ENCODE measurements around the gene WFIKKN1. TPM values are rescaled to one million over a fixed set of nuclear protein-coding genes. Genes with fewer than 3 reads are reported as not detected.

The WFIKKN1 gene
- total and polyA plus RNA-seq, 2 of the 13 experiments (the other 11 are each of a cell fraction or from before 2014, with no cell fraction given): 1.7 to 4.9 TPM

DNA sequence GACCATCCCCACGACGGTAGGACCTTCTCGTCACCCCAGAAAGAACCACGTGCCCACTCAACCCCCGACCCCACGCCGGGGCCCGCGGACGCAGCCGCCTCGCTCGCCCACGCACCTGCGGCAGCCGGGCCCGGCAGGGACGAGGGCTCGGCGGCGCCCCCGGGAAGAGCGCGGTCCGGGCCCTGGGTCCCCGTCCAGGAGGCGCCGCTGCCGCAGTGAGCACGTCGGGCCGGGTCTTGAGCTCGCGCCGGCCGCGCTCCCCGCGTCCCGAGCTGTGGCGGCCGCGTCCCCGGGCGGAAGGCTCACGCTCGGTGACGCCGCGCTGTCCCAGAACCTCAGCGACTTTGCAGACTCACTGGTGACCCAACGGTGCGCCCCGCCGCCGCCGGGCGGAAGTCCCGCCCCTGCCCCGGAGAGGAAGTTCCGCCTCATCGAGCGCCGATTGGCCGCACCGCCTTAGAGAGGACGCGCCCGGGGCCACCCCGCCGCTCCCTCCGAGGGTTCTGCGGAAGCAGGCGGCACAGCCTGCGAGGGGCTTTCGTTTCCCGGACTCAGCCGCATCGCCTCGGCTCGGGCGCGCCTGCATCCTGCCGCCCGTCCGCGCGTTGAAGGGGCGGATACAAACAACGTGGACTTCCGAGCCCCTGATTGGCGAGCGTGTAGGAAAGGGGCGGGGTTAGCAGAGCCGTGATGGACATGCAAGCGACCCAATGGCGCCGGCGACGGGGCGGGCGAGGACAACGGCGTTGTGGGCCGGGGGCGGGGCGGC lies 41.7 kb upstream of the WFIKKN1 start (continued):
- TF ChIP-seq ZNF543 (CRISPR knock-in tag; IDR thresholded peaks at IDR 0.05) (peak; percentile 88; the same call in 1 of the 2 replicates), ZNF234 (CRISPR knock-in tag; conservative IDR thresholded peaks at IDR 0.05) (no peak), RFX5 (IDR thresholded peaks at IDR 0.05; ENCODE audit: low read depth, low read length) (no peak), SNRNP70 (IDR thresholded peaks at IDR 0.05; ENCODE audit: low read depth, low read length) (no peak), ZSCAN29 (CRISPR knock-in tag; conservative IDR thresholded peaks at IDR 0.05) (no peak), CEBPG (CRISPR knock-in tag; IDR thresholded peaks at IDR 0.05) (no peak), GTF2F1 (IDR thresholded peaks at IDR 0.05; ENCODE audit: low read length) (no peak), ELF4 (CRISPR knock-in tag; IDR thresholded peaks at IDR 0.05; ENCODE audit: borderline replicate concordance) (no peak; the same call in 1 of the 2 replicates), ZMYM3 (CRISPR knock-in tag; IDR thresholded peaks at IDR 0.05) (no peak), PHF21A (CRISPR knock-in tag; IDR thresholded peaks at IDR 0.05) (no peak)
- TF ChIP-seq, protein P1, sequence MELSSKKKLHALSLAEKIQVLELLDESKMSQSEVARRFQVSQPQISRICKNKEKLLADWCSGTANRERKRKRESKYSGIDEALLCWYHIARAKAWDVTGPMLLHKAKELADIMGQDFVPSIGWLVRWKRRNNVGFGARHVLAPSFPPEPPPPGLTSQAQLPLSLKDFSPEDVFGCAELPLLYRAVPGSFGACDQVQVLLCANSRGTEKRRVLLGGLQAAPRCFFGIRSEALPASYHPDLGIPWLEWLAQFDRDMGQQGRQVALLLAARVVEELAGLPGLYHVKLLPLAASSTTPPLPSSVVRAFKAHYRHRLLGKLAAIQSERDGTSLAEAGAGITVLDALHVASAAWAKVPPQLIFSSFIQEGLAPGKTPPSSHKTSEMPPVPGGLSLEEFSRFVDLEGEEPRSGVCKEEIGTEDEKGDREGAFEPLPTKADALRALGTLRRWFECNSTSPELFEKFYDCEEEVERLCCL (CRISPR knock-in tag; IDR thresholded peaks at IDR 0.05; ENCODE audit: borderline replicate concordance): no peak
- TF ChIP-seq, protein P2, sequence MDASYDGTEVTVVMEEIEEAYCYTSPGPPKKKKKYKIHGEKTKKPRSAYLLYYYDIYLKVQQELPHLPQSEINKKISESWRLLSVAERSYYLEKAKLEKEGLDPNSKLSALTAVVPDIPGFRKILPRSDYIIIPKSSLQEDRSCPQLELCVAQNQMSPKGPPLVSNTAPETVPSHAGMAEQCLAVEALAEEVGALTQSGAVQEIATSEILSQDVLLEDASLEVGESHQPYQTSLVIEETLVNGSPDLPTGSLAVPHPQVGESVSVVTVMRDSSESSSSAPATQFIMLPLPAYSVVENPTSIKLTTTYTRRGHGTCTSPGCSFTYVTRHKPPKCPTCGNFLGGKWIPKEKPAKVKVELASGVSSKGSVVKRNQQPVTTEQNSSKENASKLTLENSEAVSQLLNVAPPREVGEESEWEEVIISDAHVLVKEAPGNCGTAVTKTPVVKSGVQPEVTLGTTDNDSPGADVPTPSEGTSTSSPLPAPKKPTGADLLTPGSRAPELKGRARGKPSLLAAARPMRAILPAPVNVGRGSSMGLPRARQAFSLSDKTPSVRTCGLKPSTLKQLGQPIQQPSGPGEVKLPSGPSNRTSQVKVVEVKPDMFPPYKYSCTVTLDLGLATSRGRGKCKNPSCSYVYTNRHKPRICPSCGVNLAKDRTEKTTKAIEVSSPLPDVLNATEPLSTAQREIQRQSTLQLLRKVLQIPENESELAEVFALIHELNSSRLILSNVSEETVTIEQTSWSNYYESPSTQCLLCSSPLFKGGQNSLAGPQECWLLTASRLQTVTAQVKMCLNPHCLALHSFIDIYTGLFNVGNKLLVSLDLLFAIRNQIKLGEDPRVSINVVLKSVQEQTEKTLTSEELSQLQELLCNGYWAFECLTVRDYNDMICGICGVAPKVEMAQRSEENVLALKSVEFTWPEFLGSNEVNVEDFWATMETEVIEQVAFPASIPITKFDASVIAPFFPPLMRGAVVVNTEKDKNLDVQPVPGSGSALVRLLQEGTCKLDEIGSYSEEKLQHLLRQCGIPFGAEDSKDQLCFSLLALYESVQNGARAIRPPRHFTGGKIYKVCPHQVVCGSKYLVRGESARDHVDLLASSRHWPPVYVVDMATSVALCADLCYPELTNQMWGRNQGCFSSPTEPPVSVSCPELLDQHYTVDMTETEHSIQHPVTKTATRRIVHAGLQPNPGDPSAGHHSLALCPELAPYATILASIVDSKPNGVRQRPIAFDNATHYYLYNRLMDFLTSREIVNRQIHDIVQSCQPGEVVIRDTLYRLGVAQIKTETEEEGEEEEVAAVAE (CRISPR knock-in tag; IDR thresholded peaks at IDR 0.05; ENCODE audit: borderline replicate concordance): no peak
- TF ChIP-seq, protein P3, sequence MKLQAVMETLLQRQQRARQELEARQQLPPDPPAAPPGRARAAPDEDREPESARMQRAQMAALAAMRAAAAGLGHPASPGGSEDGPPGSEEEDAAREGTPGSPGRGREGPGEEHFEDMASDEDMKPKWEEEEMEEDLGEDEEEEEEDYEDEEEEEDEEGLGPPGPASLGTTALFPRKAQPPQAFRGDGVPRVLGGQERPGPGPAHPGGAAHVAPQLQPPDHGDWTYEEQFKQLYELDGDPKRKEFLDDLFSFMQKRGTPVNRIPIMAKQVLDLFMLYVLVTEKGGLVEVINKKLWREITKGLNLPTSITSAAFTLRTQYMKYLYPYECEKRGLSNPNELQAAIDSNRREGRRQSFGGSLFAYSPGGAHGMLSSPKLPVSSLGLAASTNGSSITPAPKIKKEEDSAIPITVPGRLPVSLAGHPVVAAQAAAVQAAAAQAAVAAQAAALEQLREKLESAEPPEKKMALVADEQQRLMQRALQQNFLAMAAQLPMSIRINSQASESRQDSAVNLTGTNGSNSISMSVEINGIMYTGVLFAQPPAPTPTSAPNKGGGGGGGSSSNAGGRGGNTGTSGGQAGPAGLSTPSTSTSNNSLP (IDR thresholded peaks at IDR 0.05; ENCODE audit: low read depth, low read length): no peak
- TF ChIP-seq, protein P4, sequence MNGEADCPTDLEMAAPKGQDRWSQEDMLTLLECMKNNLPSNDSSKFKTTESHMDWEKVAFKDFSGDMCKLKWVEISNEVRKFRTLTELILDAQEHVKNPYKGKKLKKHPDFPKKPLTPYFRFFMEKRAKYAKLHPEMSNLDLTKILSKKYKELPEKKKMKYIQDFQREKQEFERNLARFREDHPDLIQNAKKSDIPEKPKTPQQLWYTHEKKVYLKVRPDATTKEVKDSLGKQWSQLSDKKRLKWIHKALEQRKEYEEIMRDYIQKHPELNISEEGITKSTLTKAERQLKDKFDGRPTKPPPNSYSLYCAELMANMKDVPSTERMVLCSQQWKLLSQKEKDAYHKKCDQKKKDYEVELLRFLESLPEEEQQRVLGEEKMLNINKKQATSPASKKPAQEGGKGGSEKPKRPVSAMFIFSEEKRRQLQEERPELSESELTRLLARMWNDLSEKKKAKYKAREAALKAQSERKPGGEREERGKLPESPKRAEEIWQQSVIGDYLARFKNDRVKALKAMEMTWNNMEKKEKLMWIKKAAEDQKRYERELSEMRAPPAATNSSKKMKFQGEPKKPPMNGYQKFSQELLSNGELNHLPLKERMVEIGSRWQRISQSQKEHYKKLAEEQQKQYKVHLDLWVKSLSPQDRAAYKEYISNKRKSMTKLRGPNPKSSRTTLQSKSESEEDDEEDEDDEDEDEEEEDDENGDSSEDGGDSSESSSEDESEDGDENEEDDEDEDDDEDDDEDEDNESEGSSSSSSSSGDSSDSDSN (CRISPR knock-in tag; IDR thresholded peaks at IDR 0.05): peak; percentile 2; the same call in 1 of the 2 replicates
- TF ChIP-seq, protein P5, sequence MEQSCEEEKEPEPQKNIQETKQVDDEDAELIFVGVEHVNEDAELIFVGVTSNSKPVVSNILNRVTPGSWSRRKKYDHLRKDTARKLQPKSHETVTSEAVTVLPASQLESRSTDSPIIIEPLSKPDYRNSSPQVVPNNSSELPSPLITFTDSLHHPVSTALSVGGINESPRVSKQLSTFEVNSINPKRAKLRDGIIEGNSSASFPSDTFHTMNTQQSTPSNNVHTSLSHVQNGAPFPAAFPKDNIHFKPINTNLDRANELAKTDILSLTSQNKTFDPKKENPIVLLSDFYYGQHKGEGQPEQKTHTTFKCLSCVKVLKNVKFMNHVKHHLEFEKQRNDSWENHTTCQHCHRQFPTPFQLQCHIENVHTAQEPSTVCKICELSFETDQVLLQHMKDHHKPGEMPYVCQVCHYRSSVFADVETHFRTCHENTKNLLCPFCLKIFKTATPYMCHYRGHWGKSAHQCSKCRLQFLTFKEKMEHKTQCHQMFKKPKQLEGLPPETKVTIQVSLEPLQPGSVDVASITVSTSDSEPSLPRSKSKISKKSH (CRISPR knock-in tag; IDR thresholded peaks at IDR 0.05; ENCODE audit: borderline replicate concordance): no peak; the same call in 1 of the 2 replicates
- TF ChIP-seq, protein P6, sequence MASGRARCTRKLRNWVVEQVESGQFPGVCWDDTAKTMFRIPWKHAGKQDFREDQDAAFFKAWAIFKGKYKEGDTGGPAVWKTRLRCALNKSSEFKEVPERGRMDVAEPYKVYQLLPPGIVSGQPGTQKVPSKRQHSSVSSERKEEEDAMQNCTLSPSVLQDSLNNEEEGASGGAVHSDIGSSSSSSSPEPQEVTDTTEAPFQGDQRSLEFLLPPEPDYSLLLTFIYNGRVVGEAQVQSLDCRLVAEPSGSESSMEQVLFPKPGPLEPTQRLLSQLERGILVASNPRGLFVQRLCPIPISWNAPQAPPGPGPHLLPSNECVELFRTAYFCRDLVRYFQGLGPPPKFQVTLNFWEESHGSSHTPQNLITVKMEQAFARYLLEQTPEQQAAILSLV (CRISPR knock-in tag; IDR thresholded peaks at IDR 0.05; ENCODE audit: borderline replicate concordance): no peak
